SW480 (cell line): ENCODE data around the gene HSD17B3.

Source experiments
- DNase-seq: peaks from one replicate; pipeline ENCODE4 v3.0.0-alpha.2; 2016; ENCODE audit warnings: low spot score

HSD17B3 gene

GRCh38 chr9:96306958-96307357 is 5.0 kb upstream of the HSD17B3 start:
- peak; percentile 29 for DNase-seq

DNA sequence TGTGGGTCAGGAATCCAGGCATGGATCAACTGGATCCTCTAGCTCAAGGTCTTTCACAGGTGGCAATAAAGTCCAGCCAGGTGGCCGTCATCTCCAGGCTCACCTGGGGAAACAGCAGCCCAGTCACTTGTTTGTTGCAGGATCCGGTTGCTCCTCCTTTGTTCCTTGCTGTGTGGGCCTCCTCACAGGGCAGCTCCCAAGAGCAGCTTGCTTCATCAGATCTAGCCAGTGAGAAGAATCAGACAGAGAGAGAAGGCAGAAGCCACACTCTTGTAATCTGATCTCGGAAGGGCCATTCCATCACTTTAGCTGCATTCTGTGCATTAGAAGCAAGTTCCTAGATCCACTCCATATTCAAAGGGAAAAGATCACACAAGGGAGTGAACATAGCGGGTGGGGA is 3.2 kb upstream of the HSD17B3 start:
- no peak for DNase-seq

GRCh38 chr9:96304230-96304629 is 2.3 kb upstream of the HSD17B3 start:
- no peak for DNase-seq

DNA sequence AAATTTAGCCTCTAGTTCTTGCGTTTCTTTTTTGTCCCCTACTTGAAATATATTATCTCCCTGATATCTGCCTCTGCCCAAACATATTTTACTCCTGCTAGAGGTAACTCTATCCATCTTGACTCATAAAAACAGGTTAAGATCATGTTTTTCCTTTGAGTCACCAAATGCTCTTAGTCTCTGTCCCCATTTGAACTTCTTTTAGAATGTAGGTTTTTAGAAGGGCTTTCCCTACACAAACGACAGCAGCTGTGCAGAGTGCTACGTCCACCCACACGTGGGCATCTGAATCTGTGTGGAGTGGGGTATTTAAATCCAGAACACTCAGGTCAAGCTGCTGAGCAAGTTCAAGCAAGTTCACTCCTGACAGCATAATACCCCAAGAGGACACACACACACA is 2.2 kb downstream of the HSD17B3 start:
- peak; percentile 12 for DNase-seq

DNA sequence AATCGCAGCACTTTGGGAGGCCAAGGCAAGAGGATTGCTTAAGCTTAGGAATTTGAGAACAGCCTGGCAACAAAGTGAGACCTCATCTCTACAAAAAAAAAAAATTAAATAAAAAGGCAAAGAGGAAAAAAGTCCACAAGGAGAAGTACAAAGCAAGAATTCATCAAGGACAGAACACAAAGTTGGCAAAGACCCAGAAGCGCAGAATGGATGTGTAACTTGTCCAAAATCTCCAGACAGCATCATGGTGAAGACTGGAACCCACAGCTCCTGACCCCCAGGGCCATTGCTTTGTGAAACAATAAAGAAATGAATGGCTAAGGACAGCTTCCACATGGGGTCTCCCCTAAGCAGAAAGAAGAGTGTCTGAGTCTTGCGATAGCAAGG is 7.8 kb downstream of the HSD17B3 start:
- no peak for DNase-seq

DNA sequence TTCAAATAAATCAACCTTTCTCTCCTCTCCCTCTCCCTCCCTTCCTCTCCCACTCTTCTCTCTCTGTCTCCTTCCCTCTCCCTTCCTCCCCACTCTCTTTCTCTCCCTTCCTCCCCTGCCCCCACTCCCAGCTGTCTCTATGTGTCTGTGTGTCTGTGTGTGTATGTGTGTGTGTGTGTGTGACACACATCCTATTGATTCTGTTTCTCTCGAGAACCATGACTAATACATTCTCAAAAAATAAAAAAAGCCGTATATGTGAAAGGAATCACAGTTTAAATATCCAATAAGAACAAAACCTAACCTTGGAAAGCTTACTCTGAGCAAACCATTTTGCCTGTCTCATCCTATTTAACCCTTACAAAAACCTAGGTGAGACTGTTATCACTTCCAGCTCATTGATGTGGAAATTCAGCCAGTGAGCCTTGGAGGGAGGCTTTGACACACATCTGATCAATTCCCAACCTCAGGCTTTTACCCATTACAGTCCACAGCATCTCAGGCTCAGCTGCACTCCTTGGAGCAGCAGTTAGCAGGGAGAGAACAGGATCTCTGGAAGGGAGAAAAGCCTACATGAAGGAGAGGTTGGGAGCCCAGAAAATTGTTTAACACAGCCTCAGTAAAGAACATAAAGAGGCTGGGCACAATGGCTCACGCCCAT is 8.3 kb downstream of the HSD17B3 start:
- DNase-seq, result no peak

DNA sequence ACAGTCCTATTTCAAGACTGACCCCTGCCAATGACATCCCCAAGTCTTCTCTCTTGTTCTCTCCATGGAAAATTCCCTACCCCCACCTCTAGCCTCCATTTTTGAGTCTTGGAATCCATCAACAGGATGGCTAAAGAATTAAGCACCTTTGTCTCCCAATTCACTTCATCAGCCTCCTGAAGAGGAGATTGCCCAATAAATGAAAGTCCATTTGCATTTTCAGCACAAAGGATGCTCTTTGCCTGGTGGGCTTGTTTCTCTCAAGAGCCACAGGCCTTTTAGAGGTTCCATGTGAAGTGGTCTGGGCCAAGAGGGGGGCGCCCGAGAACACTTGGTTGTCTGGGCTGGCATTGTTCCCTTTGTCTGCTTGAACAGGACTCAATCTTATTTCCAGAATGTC is 12.6 kb downstream of the HSD17B3 start:
- DNase-seq, result no peak

- no peak for DNase-seq
Observed at GRCh38 chr9:96281641-96282040, 20.3 kb downstream of the HSD17B3 start.

GRCh38 chr9:96279932-96280331 is 22.0 kb downstream of the HSD17B3 start:
- no peak for DNase-seq

DNA sequence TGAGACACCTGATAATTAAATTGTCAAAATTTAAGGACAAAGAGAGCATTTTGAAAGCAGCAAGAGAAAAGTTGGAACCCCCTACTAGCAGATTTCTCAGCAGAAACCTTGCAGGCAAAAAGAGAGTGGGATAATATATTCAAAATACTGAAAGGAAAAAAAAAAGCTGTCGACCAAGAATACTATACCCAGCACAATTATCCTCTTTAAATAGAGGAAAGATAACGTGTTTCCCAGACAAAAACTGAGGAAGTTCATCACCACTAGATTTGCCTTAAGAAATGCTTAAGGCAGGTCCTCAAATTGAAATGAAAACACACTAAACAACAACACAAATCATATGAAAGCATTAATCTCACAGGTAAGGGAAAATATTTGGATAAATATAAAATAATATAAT is 27.0 kb downstream of the HSD17B3 start:
- DNase-seq, result no peak

DNA sequence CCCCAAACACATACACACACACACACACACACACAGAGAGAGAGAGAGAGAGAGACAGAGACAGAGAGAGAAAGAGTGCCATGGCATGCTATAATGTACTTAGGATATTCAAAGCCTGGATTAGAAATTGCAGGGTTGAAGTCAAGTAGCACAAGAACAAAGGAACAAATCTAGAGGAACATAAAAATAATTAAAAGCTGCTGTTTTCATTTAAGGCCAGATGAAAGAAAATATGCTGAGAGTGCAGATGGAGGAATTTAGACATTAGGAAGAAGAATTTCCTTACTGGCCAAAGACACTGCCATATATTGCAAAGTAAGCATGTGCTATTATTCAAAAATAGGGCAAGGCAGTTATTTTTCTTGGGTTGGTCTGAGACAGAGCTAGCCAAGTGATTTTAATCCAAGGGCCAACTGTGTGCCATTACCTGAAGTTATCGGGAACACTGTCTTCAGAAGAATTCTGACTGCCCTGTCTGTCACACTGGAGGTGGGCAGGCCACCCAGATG is 31.7 kb downstream of the HSD17B3 start:
- DNase-seq, result no peak

DNA sequence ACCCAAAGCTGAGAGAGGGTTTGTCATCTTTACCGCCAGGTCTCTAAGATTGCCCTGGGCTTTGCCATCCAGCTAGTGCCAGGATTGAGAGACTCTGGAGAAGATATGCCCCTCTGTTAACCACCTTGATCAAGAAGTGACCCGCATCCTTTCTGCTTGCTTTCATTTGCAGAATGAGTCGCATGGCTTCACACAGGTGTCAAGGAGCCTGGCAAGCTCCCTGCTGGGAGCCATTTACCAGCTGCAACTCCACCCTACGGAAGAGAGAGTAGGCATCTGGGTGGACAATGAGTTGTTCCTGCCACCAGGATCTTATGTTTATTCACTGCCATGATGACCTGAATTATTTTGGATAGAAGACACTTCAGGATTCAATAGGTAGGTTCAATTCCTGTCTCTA is 43.0 kb downstream of the HSD17B3 start:
- DNase-seq, result no peak

DNA sequence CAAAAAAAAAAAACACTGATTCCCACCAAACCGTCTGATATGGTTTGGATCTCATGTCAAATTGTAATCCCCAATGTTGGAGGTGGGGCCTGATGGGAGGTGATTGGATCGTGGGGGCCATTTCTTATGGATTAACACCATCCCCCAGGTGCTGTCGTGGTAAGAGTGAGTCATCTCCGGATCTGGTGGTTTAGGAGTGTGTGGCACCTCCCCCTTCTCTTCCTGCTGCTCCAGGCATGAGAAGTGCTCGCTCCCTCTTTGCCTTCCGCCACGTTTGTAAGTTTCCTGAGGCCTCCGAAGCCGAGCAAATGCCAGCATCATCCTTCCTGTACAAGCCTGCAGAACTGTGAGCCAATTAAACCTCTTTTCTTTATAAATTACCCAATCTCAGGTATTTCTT is 45.2 kb downstream of the HSD17B3 start:
- DNase-seq, result peak; percentile 88

- no peak for DNase-seq
Observed at GRCh38 chr9:96255698-96256097, 46.3 kb downstream of the HSD17B3 start.

- DNase-seq, result peak; percentile 36
Observed at GRCh38 chr9:96253059-96253696, 48.8 kb downstream of the HSD17B3 start.

DNA sequence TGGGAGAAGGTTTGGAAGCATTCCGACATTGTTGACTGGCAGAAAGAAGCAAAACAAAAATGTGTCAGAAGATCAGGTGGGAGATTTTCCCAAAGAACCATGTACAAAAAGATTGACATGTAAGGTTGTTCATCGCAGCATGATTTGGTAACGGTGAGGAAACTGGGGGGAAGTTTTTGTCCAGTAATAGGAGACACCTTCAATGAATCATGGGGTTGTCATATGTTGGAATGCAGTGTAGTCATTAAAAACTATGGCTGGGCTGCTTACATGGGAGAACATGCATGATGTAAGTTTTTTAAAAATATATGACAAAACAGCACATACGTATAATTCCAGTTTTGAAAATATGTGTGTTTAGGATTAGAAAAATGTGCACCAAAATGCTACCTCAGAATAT is 50.5 kb downstream of the HSD17B3 start:
- no peak for DNase-seq

DNA sequence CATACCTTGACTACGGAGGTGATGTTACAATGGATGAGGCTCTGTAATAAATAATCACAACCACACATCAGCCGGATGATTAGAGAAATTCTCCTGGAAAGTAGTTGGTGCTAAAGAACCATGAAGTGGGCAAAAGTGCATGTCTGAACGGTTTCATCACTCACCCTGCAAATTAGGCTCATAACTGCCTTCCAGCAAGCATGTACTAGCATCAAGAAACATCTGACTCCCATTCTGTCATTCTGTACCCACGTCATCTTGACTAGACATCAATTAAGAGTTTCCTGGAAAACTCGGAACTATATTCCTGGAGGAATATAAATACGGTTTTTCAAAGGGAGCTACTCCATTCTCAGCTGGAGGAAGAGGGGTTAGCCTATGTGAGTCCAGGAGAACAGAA is 52.2 kb downstream of the HSD17B3 start:
- no peak for DNase-seq

- DNase-seq, result no peak
Observed at GRCh38 chr9:96246267-96246671, 55.7 kb downstream of the HSD17B3 start.

- no peak for DNase-seq
Observed at GRCh38 chr9:96245399-96245798, 56.6 kb downstream of the HSD17B3 start.

DNA sequence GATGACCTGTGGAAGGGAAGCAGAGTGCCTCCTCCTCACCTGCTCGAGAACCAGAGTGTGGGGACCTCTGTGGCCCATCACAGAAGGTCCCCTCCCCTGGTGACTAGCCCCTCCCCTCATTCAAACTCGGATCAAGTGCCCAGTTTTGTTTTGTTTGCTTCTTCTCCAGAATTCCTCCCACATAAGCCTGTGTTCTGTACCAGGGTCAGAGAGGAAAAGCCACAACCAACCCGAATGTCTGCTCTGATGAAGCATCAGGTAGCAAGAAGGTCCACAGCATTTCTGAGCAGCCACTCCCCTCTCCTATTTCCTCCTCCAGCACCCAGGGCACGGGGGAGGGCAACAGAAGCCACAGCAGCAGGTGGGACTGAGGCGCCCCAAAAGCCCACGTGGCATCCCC is 58.2 kb downstream of the HSD17B3 start:
- DNase-seq, result no peak

DNA sequence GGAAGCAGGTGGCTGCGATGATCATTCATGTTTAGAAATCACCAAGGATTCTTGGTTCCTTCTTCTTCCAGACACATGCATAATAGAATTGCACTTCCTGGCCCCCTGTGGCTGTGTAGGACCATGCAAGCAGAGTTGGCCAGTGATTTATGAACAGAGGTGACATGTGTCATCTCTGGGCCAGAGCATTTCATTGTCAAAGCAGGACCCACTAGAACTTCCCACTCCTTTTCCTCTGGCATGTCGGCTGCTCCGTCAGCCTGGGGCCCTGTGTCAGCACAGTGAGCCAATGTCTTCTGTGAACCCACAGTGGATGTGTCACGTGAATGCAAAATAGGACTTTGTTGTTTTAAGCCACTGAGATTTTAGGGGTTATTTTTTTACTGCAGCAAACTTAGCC is 59.2 kb downstream of the HSD17B3 start:
- no peak for DNase-seq

DNA sequence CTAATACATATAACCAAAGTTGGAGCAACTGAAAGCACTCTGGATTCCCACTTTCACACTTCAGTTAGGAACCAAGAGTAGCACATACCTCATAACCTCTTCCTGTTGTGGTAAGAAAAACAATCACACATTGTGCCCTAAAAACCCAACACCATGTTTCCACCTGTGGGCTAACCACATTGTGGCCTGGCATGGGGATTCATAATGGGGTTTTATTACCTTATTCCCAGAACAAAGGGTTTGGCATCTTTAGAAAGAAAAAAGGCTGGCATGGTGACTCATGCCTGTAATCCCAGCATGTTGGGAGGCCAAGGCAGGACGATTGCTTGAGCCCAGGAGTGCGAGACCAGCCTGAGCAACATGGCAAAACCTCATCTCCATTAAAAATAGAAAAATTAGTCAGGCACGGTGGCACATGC is 60.6 kb downstream of the HSD17B3 start:
- DNase-seq, result peak; percentile 99

- no peak for DNase-seq
Observed at GRCh38 chr9:96236854-96237550, 65.0 kb downstream of the HSD17B3 start.
